ENCODE results near the gene LBH. TPM values are rescaled to one million over a fixed set of nuclear protein-coding genes. Genes with fewer than 3 reads are reported as not detected.

The LBH gene
- polyA plus RNA-seq, 3 donors: 0.41 to 0.76 (median 0.42) TPM

DNA sequence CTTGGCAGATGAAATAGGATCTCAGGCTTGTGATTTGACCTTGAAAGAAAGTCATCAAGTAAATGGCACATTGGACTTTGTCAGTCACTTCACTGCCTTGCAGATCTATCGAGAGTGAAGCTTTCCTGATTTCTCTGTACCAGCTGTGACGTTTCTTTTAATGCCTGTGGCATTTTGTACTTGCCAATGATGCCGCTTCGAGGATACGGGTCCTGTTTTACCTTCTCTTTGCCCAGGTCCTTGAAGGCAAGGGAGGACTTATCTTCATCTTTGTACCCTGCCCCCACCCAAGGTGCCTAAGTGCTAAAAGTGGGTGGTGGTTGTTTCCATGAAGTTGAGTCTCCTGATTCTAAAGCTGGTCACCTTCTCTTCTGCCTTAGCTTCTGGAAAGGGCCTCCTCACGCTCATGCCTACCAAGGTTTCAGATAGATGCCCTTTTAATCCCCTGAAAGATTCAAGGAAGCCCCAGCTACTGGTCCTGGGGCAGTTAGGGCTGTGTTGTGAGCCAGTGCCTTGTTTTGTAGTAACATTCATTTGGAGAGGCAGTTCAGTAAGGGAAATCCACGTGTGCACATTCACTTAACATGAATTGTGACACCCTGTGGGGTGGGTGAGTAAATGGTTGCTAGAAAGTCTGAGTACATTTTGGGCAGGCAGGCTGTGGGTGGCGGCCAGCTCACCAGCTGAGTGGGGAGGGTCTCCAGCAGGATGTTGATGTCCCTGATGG is 6.1 kb downstream of the LBH start:
- H3K27ac Mint-ChIP-seq: no peak overlapping the region
- H2AFZ ChIP-seq (ENCODE audit: insufficient read depth, low read depth, low read length, poor library complexity, severe bottlenecking): no peak overlapping the region
- H3K4me3 Mint-ChIP-seq: no peak overlapping the region
- H3K4me3 ChIP-seq (replicated peaks in 1 of 3; ENCODE audit: low read depth in 2 of 3, low read length in 3 of 3): no peak overlapping the region
- intact Hi-C loops (cut with micrococcal nuclease): no loop called here
- H3K4me2 ChIP-seq (replicated peaks; ENCODE audit: extremely low read depth, low read length, poor library complexity, severe bottlenecking): no peak overlapping the region
- peaks cover 30 to 46% (median 38%) of the 10 kb centered on the region in 3 donors for H3K27me3 Mint-ChIP-seq (ENCODE audit: low read depth in 3 of 3)
- no peaks in the 10 kb centered on the region for H3K9me3 ChIP-seq (replicated peaks in 1 of 2; ENCODE audit: control insufficient read depth in 1 of 2, insufficient read depth in 1 of 2, low read length in 2 of 2)
- no peak for DNase-seq
- H3K36me3 Mint-ChIP-seq: peaks cover 0 to 4% of the 10 kb centered on the region in 2 donors
- H3K4me1 Mint-ChIP-seq: peaks cover 10% of the 10 kb centered on the region
- H3K27ac ChIP-seq (ENCODE audit: low read depth in 1 of 2, low read length in 2 of 2): no peak overlapping the region
- H3K79me2 ChIP-seq (ENCODE audit: insufficient read depth, low read length): no peaks in the 10 kb centered on the region
- H3K36me3 ChIP-seq (replicated peaks in 1 of 2; ENCODE audit: control insufficient read depth in 1 of 2, insufficient read depth in 2 of 2, low read length in 2 of 2): no peaks in the 10 kb centered on the region
- no peak overlapping the region for H3K9ac ChIP-seq (ENCODE audit: insufficient read depth, low read length, poor library complexity, severe bottlenecking)
- no peaks in the 10 kb centered on the region for H4K20me1 ChIP-seq (ENCODE audit: insufficient read depth, low read length)
- 84% methylated on average over 4 of the region's 8 CpGs for WGBS (ENCODE audit: insufficient coverage)
- H3K4me1 ChIP-seq (ENCODE audit: control insufficient read depth in 1 of 2, insufficient read depth in 2 of 2, low read length in 2 of 2): peaks cover 5 to 6% of the 10 kb centered on the region in 2 donors
- H3K27me3 ChIP-seq (ENCODE audit: control insufficient read depth in 2 of 2, insufficient read depth in 2 of 2, low read length in 2 of 2): peaks cover 19 to 30% of the 10 kb centered on the region in 2 donors
- peaks cover 0 to 6% (median 0%) of the 10 kb centered on the region in 7 donors for H3K9me3 Mint-ChIP-seq
- TF ChIP-seq, protein P1, sequence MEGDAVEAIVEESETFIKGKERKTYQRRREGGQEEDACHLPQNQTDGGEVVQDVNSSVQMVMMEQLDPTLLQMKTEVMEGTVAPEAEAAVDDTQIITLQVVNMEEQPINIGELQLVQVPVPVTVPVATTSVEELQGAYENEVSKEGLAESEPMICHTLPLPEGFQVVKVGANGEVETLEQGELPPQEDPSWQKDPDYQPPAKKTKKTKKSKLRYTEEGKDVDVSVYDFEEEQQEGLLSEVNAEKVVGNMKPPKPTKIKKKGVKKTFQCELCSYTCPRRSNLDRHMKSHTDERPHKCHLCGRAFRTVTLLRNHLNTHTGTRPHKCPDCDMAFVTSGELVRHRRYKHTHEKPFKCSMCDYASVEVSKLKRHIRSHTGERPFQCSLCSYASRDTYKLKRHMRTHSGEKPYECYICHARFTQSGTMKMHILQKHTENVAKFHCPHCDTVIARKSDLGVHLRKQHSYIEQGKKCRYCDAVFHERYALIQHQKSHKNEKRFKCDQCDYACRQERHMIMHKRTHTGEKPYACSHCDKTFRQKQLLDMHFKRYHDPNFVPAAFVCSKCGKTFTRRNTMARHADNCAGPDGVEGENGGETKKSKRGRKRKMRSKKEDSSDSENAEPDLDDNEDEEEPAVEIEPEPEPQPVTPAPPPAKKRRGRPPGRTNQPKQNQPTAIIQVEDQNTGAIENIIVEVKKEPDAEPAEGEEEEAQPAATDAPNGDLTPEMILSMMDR (IDR thresholded peaks at IDR 0.05): no peak

DNA sequence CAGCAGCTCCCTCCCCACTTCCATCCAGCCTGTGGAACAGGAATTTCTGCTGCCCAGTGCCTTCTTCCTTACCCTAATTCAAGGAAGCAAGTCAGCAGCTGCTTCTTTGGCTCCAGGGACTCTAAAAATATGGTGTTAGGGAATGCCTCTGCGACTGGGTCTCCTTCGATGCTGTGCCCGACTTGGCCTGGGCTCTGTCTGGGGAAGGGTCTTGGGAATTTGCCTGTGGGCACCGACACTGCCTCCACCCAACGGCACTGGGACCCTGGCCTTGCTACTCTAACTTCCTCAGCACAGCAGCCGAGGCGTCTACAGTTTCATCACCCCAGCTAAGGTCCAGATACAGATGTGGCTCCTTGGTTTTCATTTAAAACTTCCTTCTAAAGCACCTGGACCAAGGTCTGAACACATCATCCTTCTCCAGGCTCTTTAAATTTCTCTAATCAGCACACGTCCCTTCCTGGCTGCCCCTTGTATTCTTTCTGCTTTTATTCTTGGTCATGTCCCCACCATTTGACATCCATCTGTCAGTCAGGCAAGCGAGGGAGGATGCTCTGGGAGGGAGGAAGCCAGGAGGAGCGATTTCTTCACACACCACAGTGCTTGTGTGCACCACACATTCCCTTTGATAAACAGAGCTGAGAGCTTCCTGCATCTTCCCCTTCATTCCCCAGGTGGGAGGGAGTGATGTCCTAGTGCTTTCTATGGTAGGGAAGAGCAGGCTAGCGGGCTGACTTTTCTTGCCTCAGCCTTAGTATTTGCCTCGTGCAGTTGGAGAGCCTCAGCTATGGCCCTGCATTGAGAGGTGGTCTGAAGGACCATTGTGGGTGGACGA is 6.8 kb downstream of the LBH start:
- H3K4me3 ChIP-seq (replicated peaks in 1 of 3; ENCODE audit: low read depth in 2 of 3, low read length in 3 of 3): no peak overlapping the region
- H3K79me2 ChIP-seq (ENCODE audit: insufficient read depth, low read length): no peaks in the 10 kb centered on the region
- no peak overlapping the region for H3K9ac ChIP-seq (ENCODE audit: insufficient read depth, low read length, poor library complexity, severe bottlenecking)
- no peaks in the 10 kb centered on the region for H3K9me3 ChIP-seq (replicated peaks in 1 of 2; ENCODE audit: control insufficient read depth in 1 of 2, insufficient read depth in 1 of 2, low read length in 2 of 2)
- H3K4me2 ChIP-seq (replicated peaks; ENCODE audit: extremely low read depth, low read length, poor library complexity, severe bottlenecking): no peak overlapping the region
- no peaks in the 10 kb centered on the region for H4K20me1 ChIP-seq (ENCODE audit: insufficient read depth, low read length)
- TF ChIP-seq, protein P1 (IDR thresholded peaks at IDR 0.05): no peak
- Mint-ChIP-seq H3K4me3 (peak overlapping the region in 1 of 2 donors; percentile 13), H3K27me3 (ENCODE audit: low read depth in 3 of 3) (peaks cover 22 to 38% (median 31%) of the 10 kb centered on the region in 3 donors), H3K36me3 (peaks cover 0 to 4% of the 10 kb centered on the region in 2 donors), H3K9me3 (peaks cover 0 to 6% (median 0%) of the 10 kb centered on the region in 7 donors), H3K4me1 (peaks cover 5% of the 10 kb centered on the region), H3K27ac (no peak overlapping the region)
- WGBS (ENCODE audit: insufficient coverage): 79% methylated on average over 6 of the region's 13 CpGs
- H3K27me3 ChIP-seq (ENCODE audit: control insufficient read depth in 2 of 2, insufficient read depth in 2 of 2, low read length in 2 of 2): peaks cover 12 to 23% of the 10 kb centered on the region in 2 donors
- H3K4me1 ChIP-seq (ENCODE audit: control insufficient read depth in 1 of 2, insufficient read depth in 2 of 2, low read length in 2 of 2): no peaks in the 10 kb centered on the region
- intact Hi-C loops (cut with micrococcal nuclease): no loop called here
- H2AFZ ChIP-seq (ENCODE audit: insufficient read depth, low read depth, low read length, poor library complexity, severe bottlenecking): no peak overlapping the region
- H3K36me3 ChIP-seq (replicated peaks in 1 of 2; ENCODE audit: control insufficient read depth in 1 of 2, insufficient read depth in 2 of 2, low read length in 2 of 2): no peaks in the 10 kb centered on the region
- no peak overlapping the region for H3K27ac ChIP-seq (ENCODE audit: low read depth in 1 of 2, low read length in 2 of 2)
- DNase-seq: no peak

All from CD14-positive monocyte (primary cell).